Neural progenitor cell (in vitro differentiated cells): ENCODE results near the gene SEBOX. TPM values are rescaled to one million over a fixed set of nuclear protein-coding genes. Genes with fewer than 3 reads are reported as not detected.

Experiments used
- DNase-seq: peaks from one replicate; pipeline ENCODE4 v3.0.0-alpha.2; 2016; ENCODE audit warnings: low spot score
- H2AFZ ChIP-seq: fragments of 200-600 bp; sonication (generic); replicated peaks from 2 replicates; pipeline ENCODE4 v1.6.1; 2016; ENCODE audit warnings: antibody characterized with exemption
- H3F3A ChIP-seq: fragments of 200-600 bp; sonication (generic); 2 replicates; pipeline ENCODE4 v1.6.1; 2016; ENCODE audit warnings: antibody characterized with exemption, low read depth
- H3K27ac ChIP-seq: fragments of 200-600 bp; sonication (generic); 2 replicates; pipeline ENCODE4 v1.5.1; 2016; ENCODE audit warnings: mild to moderate bottlenecking
- H3K27me3 ChIP-seq: fragments of 200-600 bp; sonication (generic); 2 replicates; pipeline ENCODE4 v1.6.1; 2016; ENCODE audit warnings: mild to moderate bottlenecking, moderate library complexity
- H3K36me3 ChIP-seq: fragments of 200-600 bp; sonication (generic); 2 replicates; pipeline ENCODE4 v1.5.1; 2016
- H3K4me1 ChIP-seq: fragments of 200-600 bp; sonication (generic); 2 replicates; pipeline ENCODE4 v1.6.1; 2016; ENCODE audit warnings: mixed run types
- H3K4me2 ChIP-seq: fragments of 200-600 bp; sonication (generic); 2 replicates; pipeline ENCODE4 v1.6.1; 2016
- H3K4me3 ChIP-seq: fragments of 200-600 bp; sonication (generic); 2 replicates; pipeline ENCODE4 v1.5.1; 2016
- H3K79me2 ChIP-seq: fragments of 200-600 bp; sonication (generic); 2 replicates; pipeline ENCODE4 v1.6.1; 2016; ENCODE audit warnings: low read depth
- H3K9ac ChIP-seq: fragments of 200-600 bp; sonication (generic); 2 replicates; pipeline ENCODE4 v1.6.1; 2016
- H3K9me3 ChIP-seq: fragments of 200-600 bp; sonication (generic); 2 replicates; pipeline ENCODE4 v1.5.1; 2016; ENCODE audit warnings: low read depth
- H4K20me1 ChIP-seq: fragments of 200-600 bp; sonication (generic); 2 replicates; pipeline ENCODE4 v1.6.1; 2016; ENCODE audit warnings: low read depth
- H3K27ac Mint-ChIP-seq: 3 replicates; pipeline ENCODE4 v1.8.0; 2021; ENCODE audit warnings: mixed read lengths
- H3K27me3 Mint-ChIP-seq: 2 replicates; pipeline ENCODE4 v1.8.0; 2022; ENCODE audit warnings: low read depth, mild to moderate bottlenecking, inconsistent platforms, moderate library complexity, mixed read lengths; ENCODE audit not compliant: insufficient read depth
- H3K36me3 Mint-ChIP-seq: 3 replicates; pipeline ENCODE4 v1.8.0; 2021; ENCODE audit warnings: mixed read lengths
- H3K4me1 Mint-ChIP-seq: 3 replicates; pipeline ENCODE4 v1.8.0; 2021; ENCODE audit warnings: mixed read lengths
- H3K4me3 Mint-ChIP-seq: 3 replicates; pipeline ENCODE4 v1.8.0; 2021; ENCODE audit warnings: mild to moderate bottlenecking, moderate library complexity, mixed read lengths
- H3K9me3 Mint-ChIP-seq: 3 replicates; pipeline ENCODE4 v1.8.0; 2020; ENCODE audit warnings: mixed read lengths
- EZH2 ChIP-seq: fragments of 200-600 bp; sonication (generic); IDR thresholded peaks from 2 replicates; pipeline ENCODE4 v1.6.1; 2017; ENCODE audit warnings: antibody characterized with exemption, mild to moderate bottlenecking, moderate library complexity
- EZH2phosphoT487 ChIP-seq: fragments of 200-600 bp; sonication (generic); IDR thresholded peaks from 2 replicates; pipeline ENCODE4 v1.6.1; 2017; ENCODE audit warnings: antibody characterized with exemption
- total RNA-seq: library from RNA; depleted of rRNA; stranded (reverse); fragments of >200 nt; gene quantifications from 2 replicates; pipeline ENCODE4 v1.2.3, GENCODE V29; 2015; ENCODE audit warnings: low replicate concordance
- TF ChIP-seq, protein P1 (sequence below): fragments of 200-600 bp; sonication (generic); IDR thresholded peaks from 2 replicates; pipeline ENCODE4 v1.5.1; 2017; ENCODE audit warnings: antibody characterized with exemption, mild to moderate bottlenecking

The SEBOX gene
- total RNA-seq, 1 donor from 2014 or later: not detected

DNA sequence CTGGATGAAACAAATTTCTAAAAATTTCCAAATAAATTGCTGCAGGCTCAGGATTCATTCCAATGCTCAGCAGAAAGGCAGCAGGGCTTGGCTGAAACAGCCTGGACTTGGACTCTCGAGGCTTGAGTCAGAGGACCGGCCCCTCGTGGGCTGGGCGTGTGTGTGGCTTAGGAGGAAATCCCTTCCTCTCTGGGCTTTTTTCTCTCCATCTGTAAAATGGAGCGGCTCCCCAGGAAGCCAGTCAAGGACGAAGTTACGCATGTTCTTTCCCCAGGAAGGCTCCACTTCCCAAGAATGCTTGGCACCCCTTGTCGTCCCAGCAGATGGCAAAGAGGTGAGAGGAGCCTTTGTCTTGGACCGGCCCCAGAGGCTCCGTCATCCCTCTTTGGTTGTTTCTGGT is 27.5 kb upstream of the SEBOX start:
- no peaks in the 10 kb centered on the region for H3K4me1 ChIP-seq
- TF ChIP-seq EZH2 (no peak), EZH2phosphoT487 (no peak)
- TF ChIP-seq, protein P1, sequence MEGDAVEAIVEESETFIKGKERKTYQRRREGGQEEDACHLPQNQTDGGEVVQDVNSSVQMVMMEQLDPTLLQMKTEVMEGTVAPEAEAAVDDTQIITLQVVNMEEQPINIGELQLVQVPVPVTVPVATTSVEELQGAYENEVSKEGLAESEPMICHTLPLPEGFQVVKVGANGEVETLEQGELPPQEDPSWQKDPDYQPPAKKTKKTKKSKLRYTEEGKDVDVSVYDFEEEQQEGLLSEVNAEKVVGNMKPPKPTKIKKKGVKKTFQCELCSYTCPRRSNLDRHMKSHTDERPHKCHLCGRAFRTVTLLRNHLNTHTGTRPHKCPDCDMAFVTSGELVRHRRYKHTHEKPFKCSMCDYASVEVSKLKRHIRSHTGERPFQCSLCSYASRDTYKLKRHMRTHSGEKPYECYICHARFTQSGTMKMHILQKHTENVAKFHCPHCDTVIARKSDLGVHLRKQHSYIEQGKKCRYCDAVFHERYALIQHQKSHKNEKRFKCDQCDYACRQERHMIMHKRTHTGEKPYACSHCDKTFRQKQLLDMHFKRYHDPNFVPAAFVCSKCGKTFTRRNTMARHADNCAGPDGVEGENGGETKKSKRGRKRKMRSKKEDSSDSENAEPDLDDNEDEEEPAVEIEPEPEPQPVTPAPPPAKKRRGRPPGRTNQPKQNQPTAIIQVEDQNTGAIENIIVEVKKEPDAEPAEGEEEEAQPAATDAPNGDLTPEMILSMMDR: no peak
- H3K27me3 ChIP-seq: no peaks in the 10 kb centered on the region
- Mint-ChIP-seq H3K9me3 (no peaks in the 10 kb centered on the region), H3K36me3 (peaks cover 23% of the 10 kb centered on the region), H3K4me1 (peaks cover 2% of the 10 kb centered on the region), H3K27ac (no peak overlapping the region), H3K4me3 (no peak overlapping the region), H3K27me3 (peaks cover 2% of the 10 kb centered on the region)
- no peak overlapping the region for H3K9ac ChIP-seq
- H2AFZ ChIP-seq: no peak overlapping the region
- H3K36me3 ChIP-seq: no peaks in the 10 kb centered on the region
- DNase-seq: no peak
- no peak overlapping the region for H3K27ac ChIP-seq
- no peaks in the 10 kb centered on the region for H3K79me2 ChIP-seq
- no peak overlapping the region for H3K4me2 ChIP-seq
- no peaks in the 10 kb centered on the region for H4K20me1 ChIP-seq
- H3F3A ChIP-seq: no peaks in the 10 kb centered on the region
- no peaks in the 10 kb centered on the region for H3K9me3 ChIP-seq
- no peak overlapping the region for H3K4me3 ChIP-seq

GRCh38 chr17:28391401-28391800 is 26.4 kb upstream of the SEBOX start:
- no peaks in the 10 kb centered on the region for H3K4me1 Mint-ChIP-seq
- Histone ChIP-seq H2AFZ (no peak overlapping the region), H3K9me3 (no peaks in the 10 kb centered on the region), H3F3A (no peaks in the 10 kb centered on the region), H3K27me3 (peaks cover 10% of the 10 kb centered on the region), H3K4me1 (no peaks in the 10 kb centered on the region), H3K27ac (no peak overlapping the region), H3K4me2 (no peak overlapping the region), H3K9ac (no peak overlapping the region), H3K79me2 (no peaks in the 10 kb centered on the region), H3K4me3 (no peak overlapping the region), H3K36me3 (no peaks in the 10 kb centered on the region), H4K20me1 (no peaks in the 10 kb centered on the region)
- H3K27ac Mint-ChIP-seq: no peak overlapping the region
- no peak overlapping the region for H3K4me3 Mint-ChIP-seq
- H3K27me3 Mint-ChIP-seq: peaks cover 2% of the 10 kb centered on the region
- no peak for DNase-seq
- TF ChIP-seq, protein P1: no peak
- TF ChIP-seq EZH2 (no peak), EZH2phosphoT487 (no peak)
- no peaks in the 10 kb centered on the region for H3K9me3 Mint-ChIP-seq
- H3K36me3 Mint-ChIP-seq: peaks cover 23% of the 10 kb centered on the region

DNA sequence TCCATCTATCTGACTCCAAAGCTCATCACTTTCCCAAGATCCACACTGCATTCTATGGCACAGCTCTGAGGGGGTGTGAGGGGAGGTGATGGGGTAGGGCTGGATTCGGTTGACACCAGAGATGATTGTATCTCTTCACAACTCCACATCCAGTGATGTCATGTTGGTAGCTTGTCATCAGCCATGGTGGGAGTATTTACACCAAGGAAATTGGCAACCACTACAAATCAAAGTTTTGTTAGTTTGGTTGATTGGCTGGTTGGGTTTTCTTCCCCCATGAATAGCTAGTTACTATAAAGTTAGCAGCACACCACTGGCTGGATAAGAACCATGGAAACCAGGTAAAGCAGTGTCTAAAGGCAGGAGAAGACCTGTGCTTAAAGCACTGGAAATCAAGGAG is 26.0 kb upstream of the SEBOX start:
- no peak overlapping the region for H3K4me3 ChIP-seq
- H3K27me3 ChIP-seq: peaks cover 14% of the 10 kb centered on the region
- H3K36me3 ChIP-seq: no peaks in the 10 kb centered on the region
- peaks cover 2% of the 10 kb centered on the region for H3K27me3 Mint-ChIP-seq
- no peak overlapping the region for H2AFZ ChIP-seq
- no peak overlapping the region for H3K9ac ChIP-seq
- peaks cover 23% of the 10 kb centered on the region for H3K36me3 Mint-ChIP-seq
- no peaks in the 10 kb centered on the region for H3F3A ChIP-seq
- H3K27ac Mint-ChIP-seq: no peak overlapping the region
- H3K4me1 Mint-ChIP-seq: no peaks in the 10 kb centered on the region
- TF ChIP-seq, protein P1: no peak
- no peak for TF ChIP-seq EZH2
- TF ChIP-seq EZH2phosphoT487: no peak
- no peaks in the 10 kb centered on the region for H3K4me1 ChIP-seq
- H3K4me3 Mint-ChIP-seq: no peak overlapping the region
- no peak overlapping the region for H3K4me2 ChIP-seq
- no peaks in the 10 kb centered on the region for H3K9me3 Mint-ChIP-seq
- no peaks in the 10 kb centered on the region for H3K79me2 ChIP-seq
- DNase-seq: no peak
- no peak overlapping the region for H3K27ac ChIP-seq
- H3K9me3 ChIP-seq: no peaks in the 10 kb centered on the region
- peaks cover 2% of the 10 kb centered on the region for H4K20me1 ChIP-seq
